Natural killer cell (primary cell): ENCODE measurements around the gene SHROOM2. TPM values are rescaled to one million over a fixed set of nuclear protein-coding genes. Genes with fewer than 3 reads are reported as not detected.

Source experiments
- ATAC-seq, 3 donors: fragments of 150-1000 bp in 2 of 3; fragments of 200-7000 bp in 1 of 3; cut with Tn5 transposase; 1 replicate in 1 of 3; 2 replicates in 2 of 3; pipeline ENCODE4 v1.10.0; 2021; ENCODE audit warnings: mild to moderate bottlenecking in 2 of 3, moderate library complexity in 2 of 3
- DNase-seq, 2 donors: peaks; one replicate each; pipeline versions ENCODE4 v3.0.0 to v3.0.0-alpha.2; 2013 to 2021; ENCODE audit warnings: mixed read lengths in 1 of 2
- H3K27ac ChIP-seq: one replicate; pipeline ENCODE4 v1.5.1; 2013; ENCODE audit warnings: mild to moderate bottlenecking, low read length
- H3K27me3 ChIP-seq: one replicate; pipeline ENCODE4 v1.6.1; 2013; ENCODE audit warnings: low read length; ENCODE audit not compliant: control insufficient read depth, insufficient read depth
- H3K36me3 ChIP-seq: one replicate; pipeline ENCODE4 v1.6.1; 2013; ENCODE audit warnings: low read length; ENCODE audit not compliant: control insufficient read depth, insufficient read depth
- H3K4me1 ChIP-seq: one replicate; pipeline ENCODE4 v1.6.1; 2013; ENCODE audit warnings: low read length; ENCODE audit not compliant: control insufficient read depth, insufficient read depth
- H3K4me3 ChIP-seq: one replicate; pipeline ENCODE4 v1.5.1; 2013; ENCODE audit warnings: low read length
- H3K9me3 ChIP-seq: one replicate; pipeline ENCODE4 v1.6.1; 2013; ENCODE audit warnings: low read length; ENCODE audit not compliant: control insufficient read depth, insufficient read depth
- H3K27ac Mint-ChIP-seq, 2 donors: one replicate each; pipeline ENCODE4 v1.8.0; 2022; ENCODE audit warnings: mild to moderate bottlenecking in 2 of 2, mixed read lengths in 2 of 2, moderate library complexity in 1 of 2
- H3K27me3 Mint-ChIP-seq, 2 donors: one replicate each; pipeline ENCODE4 v1.8.0; 2022; ENCODE audit warnings: low read depth in 2 of 2, mixed read lengths in 2 of 2
- H3K36me3 Mint-ChIP-seq: one replicate; pipeline ENCODE4 v1.8.0; 2022; ENCODE audit warnings: mixed read lengths
- H3K4me1 Mint-ChIP-seq, 2 donors: one replicate each; pipeline ENCODE4 v1.8.0; 2022; ENCODE audit warnings: mixed read lengths in 2 of 2
- H3K4me3 Mint-ChIP-seq: one replicate; pipeline ENCODE4 v1.8.0; 2022; ENCODE audit warnings: mild to moderate bottlenecking, moderate library complexity, mixed read lengths
- H3K9me3 Mint-ChIP-seq, 2 donors: one replicate each; pipeline ENCODE4 v1.8.0; 2022; ENCODE audit warnings: mixed read lengths in 2 of 2
- WGBS: methylation state at CpG from one replicate; pipeline ENCODE4 v1.1.7; 2013; ENCODE audit warnings: missing lambda C conversion rate; ENCODE audit not compliant: insufficient coverage; 5-methylcytosine and 5-hydroxymethylcytosine counted together
- intact Hi-C: fragments of 100-400 bp; cut with micrococcal nuclease; formaldehyde crosslinking; loops from one replicate; pipeline ENCODE4 v1.14.2; 2022
- total RNA-seq, 4 donors: library from RNA; stranded (reverse); fragments of 120-200 nt in 1 of 4; gene quantifications; one replicate each; pipeline versions ENCODE4 v1.2.3 to v1.2.4, GENCODE V29; 2013 to 2022
- TF ChIP-seq, protein P1 (sequence below): fragments of 200-600 bp; IDR thresholded peaks from one replicate; pipeline ENCODE4 v1.8.0; 2022; ENCODE audit warnings: antibody characterized with exemption

The SHROOM2 gene
- total RNA-seq, 3 donors from 2014 or later (not counting 1 experiment from before 2014, with no cell fraction given) = not detected

DNA sequence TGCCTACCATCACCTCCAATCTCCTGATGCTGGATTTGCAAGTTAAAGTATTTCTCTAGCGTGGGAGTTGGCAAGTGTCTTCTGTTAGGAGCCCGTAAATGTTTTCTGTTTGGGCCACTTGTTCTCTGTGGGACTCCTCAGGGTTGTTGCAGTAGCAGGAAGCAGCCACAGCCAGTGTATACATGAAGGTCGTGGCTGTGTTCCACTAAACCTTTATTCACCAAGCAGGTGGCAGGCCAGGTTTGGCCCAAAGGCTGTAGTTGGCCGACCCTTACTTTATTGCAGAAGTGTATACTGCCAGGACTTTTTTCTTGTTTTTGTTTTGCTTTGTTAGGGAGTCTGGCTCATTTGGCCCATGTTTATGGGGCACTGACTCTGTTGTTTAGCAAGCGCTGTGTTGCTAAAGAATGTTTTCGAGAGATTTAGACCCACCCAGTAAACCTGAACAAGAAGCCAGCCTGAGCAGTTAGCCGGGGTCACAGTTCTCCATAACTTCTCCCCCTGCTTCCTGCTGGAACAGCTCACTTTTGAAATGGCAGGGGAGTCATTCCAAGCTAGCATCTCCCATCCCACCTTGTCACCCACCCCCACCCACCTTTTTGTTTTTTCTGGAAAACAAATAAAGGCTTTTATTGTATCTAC is 58.8 kb downstream of the SHROOM2 start:
- 85% methylated on average over 6 of the region's 7 CpGs for WGBS
- Histone ChIP-seq H3K4me3 (no peak overlapping the region), H3K36me3 (no peaks in the 10 kb centered on the region), H3K27ac (no peak overlapping the region), H3K4me1 (peaks cover 6% of the 10 kb centered on the region), H3K27me3 (no peaks in the 10 kb centered on the region), H3K9me3 (no peaks in the 10 kb centered on the region)
- peaks cover 0 to 3% of the 10 kb centered on the region in 2 donors for H3K27me3 Mint-ChIP-seq
- H3K9me3 Mint-ChIP-seq = no peaks in the 10 kb centered on the region
- H3K36me3 Mint-ChIP-seq = no peaks in the 10 kb centered on the region
- H3K27ac Mint-ChIP-seq = no peak overlapping the region
- H3K4me3 Mint-ChIP-seq = no peak overlapping the region
- no peak for DNase-seq
- intact Hi-C loops = no loop called here
- no peaks in the 10 kb centered on the region for H3K4me1 Mint-ChIP-seq
- ATAC-seq = no peak
- TF ChIP-seq, protein P1, sequence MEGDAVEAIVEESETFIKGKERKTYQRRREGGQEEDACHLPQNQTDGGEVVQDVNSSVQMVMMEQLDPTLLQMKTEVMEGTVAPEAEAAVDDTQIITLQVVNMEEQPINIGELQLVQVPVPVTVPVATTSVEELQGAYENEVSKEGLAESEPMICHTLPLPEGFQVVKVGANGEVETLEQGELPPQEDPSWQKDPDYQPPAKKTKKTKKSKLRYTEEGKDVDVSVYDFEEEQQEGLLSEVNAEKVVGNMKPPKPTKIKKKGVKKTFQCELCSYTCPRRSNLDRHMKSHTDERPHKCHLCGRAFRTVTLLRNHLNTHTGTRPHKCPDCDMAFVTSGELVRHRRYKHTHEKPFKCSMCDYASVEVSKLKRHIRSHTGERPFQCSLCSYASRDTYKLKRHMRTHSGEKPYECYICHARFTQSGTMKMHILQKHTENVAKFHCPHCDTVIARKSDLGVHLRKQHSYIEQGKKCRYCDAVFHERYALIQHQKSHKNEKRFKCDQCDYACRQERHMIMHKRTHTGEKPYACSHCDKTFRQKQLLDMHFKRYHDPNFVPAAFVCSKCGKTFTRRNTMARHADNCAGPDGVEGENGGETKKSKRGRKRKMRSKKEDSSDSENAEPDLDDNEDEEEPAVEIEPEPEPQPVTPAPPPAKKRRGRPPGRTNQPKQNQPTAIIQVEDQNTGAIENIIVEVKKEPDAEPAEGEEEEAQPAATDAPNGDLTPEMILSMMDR = no peak

DNA sequence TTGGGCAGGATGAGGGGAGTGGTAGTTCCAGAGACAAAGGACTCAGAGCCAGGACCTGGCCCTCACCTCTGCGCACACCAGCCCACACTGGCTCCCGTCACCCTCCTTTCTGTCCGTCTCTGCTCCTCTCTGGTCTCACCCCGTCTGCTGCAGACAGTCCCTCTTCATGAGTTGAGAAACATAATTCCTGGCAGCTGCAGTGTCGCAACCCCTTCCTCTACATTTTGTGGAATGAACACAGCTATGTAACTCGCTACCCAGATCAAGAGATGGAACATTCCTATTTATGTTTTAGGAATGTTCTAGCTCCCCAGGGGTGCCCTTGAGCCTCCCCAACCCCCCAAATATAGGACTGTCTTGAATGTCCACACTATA is 59.3 kb downstream of the SHROOM2 start:
- Mint-ChIP-seq H3K36me3 (no peaks in the 10 kb centered on the region), H3K9me3 (no peaks in the 10 kb centered on the region), H3K4me1 (no peaks in the 10 kb centered on the region), H3K27ac (no peak overlapping the region), H3K4me3 (no peak overlapping the region), H3K27me3 (peaks cover 0 to 3% of the 10 kb centered on the region in 2 donors)
- Histone ChIP-seq H3K4me3 (no peak overlapping the region), H3K4me1 (peaks cover 6% of the 10 kb centered on the region), H3K9me3 (no peaks in the 10 kb centered on the region), H3K36me3 (no peaks in the 10 kb centered on the region), H3K27ac (no peak overlapping the region), H3K27me3 (no peaks in the 10 kb centered on the region)
- 85% methylated on average over 4 of the region's 6 CpGs for WGBS
- DNase-seq (no peak), ATAC-seq (no peak)
- intact Hi-C loops = no loop called here
- TF ChIP-seq, protein P1 = no peak

DNA sequence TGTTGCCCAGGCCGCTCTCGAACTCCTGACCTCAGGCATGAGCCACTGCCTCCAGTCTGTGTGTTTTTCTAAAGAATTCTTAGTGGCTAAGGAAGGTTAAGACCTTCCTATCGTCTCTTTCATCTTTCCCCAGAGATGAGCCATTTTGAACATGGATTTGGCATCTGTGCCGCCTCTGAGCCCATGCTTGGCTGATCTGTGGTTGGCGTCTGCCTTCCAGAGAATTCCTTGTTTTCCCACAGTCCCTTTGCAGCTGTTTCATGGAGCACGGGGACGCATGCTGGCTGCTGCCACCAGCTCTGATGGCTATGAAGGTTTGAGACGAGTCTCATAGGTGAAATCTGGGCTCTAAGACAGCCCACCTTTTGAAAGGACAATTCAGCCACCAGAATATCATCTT is 60.4 kb downstream of the SHROOM2 start:
- no peak for ATAC-seq
- no peaks in the 10 kb centered on the region for H3K36me3 Mint-ChIP-seq
- no peak overlapping the region for H3K27ac ChIP-seq
- TF ChIP-seq, protein P1 = no peak
- no peaks in the 10 kb centered on the region for H3K36me3 ChIP-seq
- no peaks in the 10 kb centered on the region for H3K27me3 ChIP-seq
- no peaks in the 10 kb centered on the region for H3K9me3 ChIP-seq
- no peak for DNase-seq
- peaks cover 6% of the 10 kb centered on the region for H3K4me1 ChIP-seq
- H3K27ac Mint-ChIP-seq = no peak overlapping the region
- H3K4me3 ChIP-seq = no peak overlapping the region
- intact Hi-C loops = no loop called here
- H3K9me3 Mint-ChIP-seq = no peaks in the 10 kb centered on the region
- 86% methylated on average over 6 of the region's 8 CpGs for WGBS
- no peaks in the 10 kb centered on the region for H3K4me1 Mint-ChIP-seq
- H3K27me3 Mint-ChIP-seq = peaks cover 0 to 3% of the 10 kb centered on the region in 2 donors
- no peak overlapping the region for H3K4me3 Mint-ChIP-seq

DNA sequence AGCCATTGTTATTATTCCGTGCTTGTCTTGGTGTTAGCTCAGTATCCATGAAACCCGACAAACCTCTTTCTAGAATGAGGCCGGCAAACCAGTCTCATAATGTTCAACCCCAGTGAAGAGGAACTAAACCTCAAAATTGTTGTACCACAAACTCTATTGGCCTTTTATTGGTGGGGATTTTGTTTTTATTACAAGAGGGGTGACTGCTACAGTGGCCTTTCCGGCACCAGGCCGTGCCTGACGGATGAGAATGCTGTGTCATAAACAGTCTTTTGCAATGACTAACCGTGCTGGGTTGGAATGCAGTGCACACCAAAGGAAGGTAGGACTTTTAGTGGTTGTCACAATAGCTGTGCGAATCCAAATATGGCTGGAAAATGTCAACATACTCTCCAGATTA is 60.8 kb downstream of the SHROOM2 start:
- H3K36me3 ChIP-seq = no peaks in the 10 kb centered on the region
- Mint-ChIP-seq H3K4me3 (no peak overlapping the region), H3K27ac (no peak overlapping the region), H3K9me3 (no peaks in the 10 kb centered on the region), H3K36me3 (no peaks in the 10 kb centered on the region), H3K27me3 (peaks cover 0 to 3% of the 10 kb centered on the region in 2 donors), H3K4me1 (no peaks in the 10 kb centered on the region)
- TF ChIP-seq, protein P1 = no peak
- H3K4me3 ChIP-seq = no peak overlapping the region
- DNase-seq (no peak), ATAC-seq (no peak)
- WGBS = 83% methylated on average over 7 of the region's 8 CpGs
- intact Hi-C loops = no loop called here
- no peaks in the 10 kb centered on the region for H3K27me3 ChIP-seq
- H3K9me3 ChIP-seq = no peaks in the 10 kb centered on the region
- peaks cover 6% of the 10 kb centered on the region for H3K4me1 ChIP-seq
- no peak overlapping the region for H3K27ac ChIP-seq
